Ishikawa (cell line): ENCODE results near the gene NAV2.

ENCODE experiments used
- CEBPB ChIP-seq: IDR thresholded peaks from 2 replicates; pipeline ENCODE4 v1.6.1; 2012
- CREB1 ChIP-seq: IDR thresholded peaks from 2 replicates; pipeline ENCODE4 v1.6.1; 2012; ENCODE audit warnings: low read depth
- EGR1 ChIP-seq: IDR thresholded peaks from 2 replicates; pipeline ENCODE4 v1.6.1; 2012
- EP300 ChIP-seq: IDR thresholded peaks from 2 replicates; pipeline ENCODE4 v1.6.1; 2012; ENCODE audit warnings: borderline replicate concordance
- FOXM1 ChIP-seq: IDR thresholded peaks from 2 replicates; pipeline ENCODE4 v1.6.1; 2012; ENCODE audit warnings: low read depth, borderline replicate concordance
- MAX ChIP-seq: IDR thresholded peaks from 2 replicates; pipeline ENCODE4 v1.6.1; 2012
- NFIC ChIP-seq: IDR thresholded peaks from 2 replicates; pipeline ENCODE4 v1.6.1; 2012
- RAD21 ChIP-seq: IDR thresholded peaks from 2 replicates; pipeline ENCODE4 v1.6.1; 2012; ENCODE audit warnings: low read depth
- REST ChIP-seq: IDR thresholded peaks from 2 replicates; pipeline ENCODE4 v1.6.1; 2012; ENCODE audit warnings: low read depth, mild to moderate bottlenecking
- TAF1 ChIP-seq: IDR thresholded peaks from 2 replicates; pipeline ENCODE4 v1.6.1; 2012; ENCODE audit warnings: low read depth, mild to moderate bottlenecking
- TCF12 ChIP-seq: IDR thresholded peaks from 2 replicates; pipeline ENCODE4 v1.6.1; 2012; ENCODE audit warnings: low read depth
- TEAD4 ChIP-seq: IDR thresholded peaks from 2 replicates; pipeline ENCODE4 v1.6.1; 2012
- USF1 ChIP-seq: IDR thresholded peaks from 2 replicates; pipeline ENCODE4 v1.6.1; 2012
- YY1 ChIP-seq: IDR thresholded peaks from 2 replicates; pipeline ENCODE4 v1.6.1; 2012; ENCODE audit warnings: low read depth
- ZBTB7A ChIP-seq: IDR thresholded peaks from 2 replicates; pipeline ENCODE4 v1.6.1; 2012; ENCODE audit warnings: low read depth

Gene NAV2

GRCh38 chr11:19996571-19996970, 283.9 kb downstream of the NAV2 start:
- TF ChIP-seq EGR1 = no peak
- TF ChIP-seq NFIC = no peak
- no peak for TF ChIP-seq TCF12
- TF ChIP-seq CREB1 = no peak
- no peak for TF ChIP-seq EP300
- TF ChIP-seq CEBPB = no peak
- no peak for TF ChIP-seq ZBTB7A
- no peak for TF ChIP-seq FOXM1
- no peak for TF ChIP-seq USF1
- no peak for TF ChIP-seq TAF1
- TF ChIP-seq RAD21 = no peak
- TF ChIP-seq YY1 = no peak
- TF ChIP-seq MAX = no peak

GRCh38 chr11:20000022-20000350, 287.3 kb downstream of the NAV2 start:
- no peak for TF ChIP-seq FOXM1

GRCh38 chr11:20000351-20001134, 287.9 kb downstream of the NAV2 start:
- TF ChIP-seq RAD21 (no peak), MAX (no peak), ZBTB7A (no peak), FOXM1 (no peak), EP300 (no peak), CEBPB (no peak), CREB1 (no peak), REST (no peak), TCF12 (no peak)

GRCh38 chr11:20002312-20003216, 289.9 kb downstream of the NAV2 start:
- TF ChIP-seq CREB1 (no peak), REST (no peak), TCF12 (no peak), EGR1 (no peak), TAF1 (no peak), MAX (no peak), NFIC (no peak), USF1 (no peak), FOXM1 (no peak), EP300 (no peak), CEBPB (no peak)

- TF ChIP-seq CEBPB (no peak), MAX (no peak), EGR1 (no peak), YY1 (no peak), TAF1 (no peak), ZBTB7A (no peak)
Measured at GRCh38 chr11:20003351-20003750, 290.7 kb downstream of the NAV2 start.

GRCh38 chr11:20004866-20005265, 292.2 kb downstream of the NAV2 start:
- no peak for TF ChIP-seq YY1
- no peak for TF ChIP-seq EGR1
- TF ChIP-seq REST = no peak
- TF ChIP-seq EP300 = no peak
- TF ChIP-seq RAD21 = no peak
- TF ChIP-seq FOXM1 = no peak
- no peak for TF ChIP-seq TAF1
- TF ChIP-seq TEAD4 = no peak
- TF ChIP-seq MAX = no peak
- TF ChIP-seq USF1 = no peak
- TF ChIP-seq ZBTB7A = no peak
- no peak for TF ChIP-seq NFIC
- no peak for TF ChIP-seq CREB1
- TF ChIP-seq CEBPB = no peak
